NCI-H345 treated with DMSO at 0.1 percent for 48 hours (cell line): ENCODE data around the gene PLK5.
A peak's percentile ranks its signal among the peaks of the same experiment; 100 is the strongest.
"Not testable (repeated sequence)": the region's sequence is repeated elsewhere in the genome, so short reads cannot be mapped to it uniquely, and the experiment has no call there.

Experiments used
- DNase-seq: peaks from one replicate; lab custom pipeline; 2025; ENCODE audit not compliant: unreplicated experiment; lab: John Stamatoyannopoulos, UW

PLK5 gene

DNA sequence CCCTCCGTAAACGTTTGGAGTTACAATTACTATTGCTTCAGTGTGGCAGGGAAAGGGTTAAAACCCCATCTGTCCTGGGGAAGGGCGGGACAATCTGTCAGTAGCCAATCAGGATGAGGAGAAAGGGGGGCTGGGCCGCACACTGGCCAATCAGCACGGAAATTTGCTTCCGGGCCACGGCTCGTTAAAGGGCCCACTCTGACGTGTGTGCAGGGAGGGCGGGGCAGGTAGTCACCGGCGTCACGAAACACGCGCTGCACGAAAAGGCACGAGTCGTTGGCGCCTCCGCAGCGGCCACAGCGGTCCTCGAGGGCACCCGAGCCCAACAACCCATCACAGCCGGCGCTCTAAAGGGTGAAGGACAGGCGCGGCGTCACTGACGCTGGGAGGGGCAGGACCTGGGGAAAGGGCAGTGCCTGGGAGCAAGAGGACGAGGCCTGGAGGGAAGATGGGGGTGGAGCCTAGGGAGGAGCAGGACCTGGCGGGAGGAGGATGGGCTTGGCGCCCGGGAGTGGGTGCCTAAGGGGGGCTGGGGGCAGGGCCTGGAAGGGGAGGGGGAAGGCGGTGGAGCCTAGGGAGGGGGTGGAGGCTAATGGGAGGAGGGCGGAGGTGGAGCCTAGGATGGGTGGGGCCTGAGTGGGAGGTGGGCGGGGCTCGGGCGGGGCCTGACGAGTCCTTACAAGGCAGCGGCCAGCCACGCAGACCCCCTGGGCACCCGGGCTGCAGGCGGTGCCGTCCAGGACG lies 15.9 kb upstream of the PLK5 start:
- peak; percentile 91 for DNase-seq

DNA sequence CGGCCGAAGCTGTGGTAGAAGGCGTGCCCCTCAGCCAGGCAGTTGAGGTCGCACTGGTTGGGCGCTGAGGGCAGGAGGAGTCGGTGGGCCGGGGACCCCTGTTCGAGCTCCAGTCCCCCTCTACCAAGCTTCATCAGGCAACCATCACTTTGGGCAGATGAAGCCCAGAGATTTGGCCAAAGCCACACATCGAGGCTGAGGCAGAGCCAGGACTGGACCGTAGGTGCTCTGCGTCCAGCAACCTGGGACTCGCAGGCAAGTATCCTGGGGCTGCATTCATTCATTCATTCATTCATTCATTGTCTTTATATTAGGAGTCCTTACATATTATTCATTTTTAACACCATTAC lies 15.4 kb upstream of the PLK5 start:
- no peak for DNase-seq

DNA sequence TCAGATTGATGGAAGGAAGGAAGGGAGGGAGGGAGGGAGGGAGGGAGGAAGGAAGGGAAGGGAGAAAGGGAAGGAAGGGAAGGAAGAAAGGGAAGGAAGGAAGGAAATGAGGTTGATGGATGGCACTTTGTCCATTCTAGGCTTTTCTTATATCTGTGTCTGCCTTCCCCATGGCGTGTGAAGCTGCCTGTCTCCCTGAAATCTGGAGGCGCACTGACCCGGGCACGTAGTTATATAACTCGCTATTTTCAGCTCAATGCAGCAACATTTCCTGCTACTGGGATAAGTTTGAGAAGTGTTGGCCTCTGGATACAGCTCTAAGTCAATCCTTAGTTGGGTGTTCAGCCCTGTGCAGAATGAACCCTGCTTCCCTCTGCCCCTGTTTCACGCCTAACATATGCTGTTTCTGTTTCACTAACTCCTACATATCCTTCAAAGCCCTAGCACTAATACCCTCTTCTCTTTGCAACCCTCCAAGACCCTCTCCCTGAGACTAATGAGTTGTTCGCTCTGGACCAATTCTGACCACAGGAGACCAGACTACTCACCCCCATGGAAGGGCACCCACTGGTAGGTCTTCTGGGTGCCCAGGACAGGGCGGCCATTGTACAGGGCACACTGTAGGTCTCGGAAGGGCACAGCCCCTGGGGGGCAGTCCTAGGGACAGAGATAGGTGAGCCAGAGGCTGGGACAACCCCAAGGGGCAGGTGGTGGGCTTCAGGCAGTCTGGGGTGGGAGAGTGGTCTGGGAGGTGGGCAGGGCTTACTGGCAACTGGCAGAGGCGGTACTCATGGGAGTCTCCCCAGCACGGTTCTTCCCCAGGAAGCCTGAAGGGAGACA lies 14.1 kb upstream of the PLK5 start:
- no peak for DNase-seq

DNA sequence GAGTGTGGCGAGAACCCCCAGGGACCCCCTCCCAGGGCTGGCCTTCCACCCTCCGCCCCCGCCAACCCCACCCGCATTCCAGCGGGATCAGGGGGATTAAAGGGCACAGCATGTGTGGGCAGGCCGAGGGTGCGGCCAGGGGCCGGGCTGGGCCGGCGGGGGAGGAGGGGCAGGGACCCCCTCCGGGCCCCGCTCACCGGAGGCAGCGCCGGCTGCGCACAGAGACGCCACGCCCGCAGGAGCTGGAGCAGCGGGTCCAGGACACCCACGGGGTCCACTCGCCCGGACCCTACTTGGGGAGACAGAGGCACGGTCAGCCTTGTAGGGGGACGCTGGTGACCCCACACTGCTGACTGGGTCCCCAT lies 13.5 kb upstream of the PLK5 start:
- no peak for DNase-seq

DNA sequence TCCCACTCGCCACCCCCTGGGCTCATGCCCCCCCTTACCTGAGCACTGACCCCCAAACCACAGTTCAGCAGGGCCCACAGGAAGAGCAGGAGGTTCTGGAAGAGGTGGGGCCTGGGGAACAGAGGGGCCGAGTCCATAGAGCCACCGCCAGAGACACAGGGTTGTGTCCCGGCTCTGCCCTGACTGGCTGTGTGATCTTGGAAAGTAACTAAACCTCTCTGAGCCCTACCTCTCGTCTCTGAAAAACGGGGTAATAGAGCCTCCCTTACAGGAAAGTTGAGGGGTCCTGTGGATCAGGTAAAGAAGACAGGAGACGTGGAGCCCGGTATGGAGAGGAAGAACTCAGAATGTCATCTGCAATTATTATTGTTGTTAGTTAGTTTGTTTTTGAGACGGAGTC lies 13.1 kb upstream of the PLK5 start:
- DNase-seq: no peak

- no peak for DNase-seq
Observed at GRCh38 chr19:1511318-1512317, 12.3 kb upstream of the PLK5 start.

GRCh38 chr19:1512671-1513498 lies 11.0 kb upstream of the PLK5 start, which contains the start of gene ADAMTSL5:
Gene ADAMTSL5 (minus strand): TSS chr19:1513019. CDS start chr19:1510943, 2,076 bp downstream.
- no peak for DNase-seq

- DNase-seq: no peak
Observed at GRCh38 chr19:1513499-1514294, 10.2 kb upstream of the PLK5 start.

DNA sequence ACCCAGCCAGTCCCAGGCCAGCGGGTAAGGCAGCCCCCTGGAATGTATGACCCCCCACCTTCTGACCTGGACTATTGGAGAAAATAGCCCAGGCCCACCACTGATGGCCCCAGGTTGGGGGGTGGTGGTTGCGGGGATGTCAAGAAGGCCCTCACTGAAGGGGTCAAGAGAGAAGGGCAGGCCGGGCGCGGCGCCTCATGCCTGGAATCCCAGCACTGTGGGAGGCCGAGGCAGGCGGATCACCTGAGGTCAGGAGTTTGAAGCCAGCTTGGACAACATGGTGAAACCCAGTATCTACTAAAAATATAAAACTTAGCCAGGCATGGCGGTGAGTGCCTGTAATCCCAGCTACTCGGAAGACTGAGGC lies 9.6 kb upstream of the PLK5 start:
- no peak for DNase-seq

- no peak for DNase-seq
Observed at GRCh38 chr19:1514986-1515721, 8.7 kb upstream of the PLK5 start.

- no peak for DNase-seq
Observed at GRCh38 chr19:1516395-1516753, 7.5 kb upstream of the PLK5 start.

DNA sequence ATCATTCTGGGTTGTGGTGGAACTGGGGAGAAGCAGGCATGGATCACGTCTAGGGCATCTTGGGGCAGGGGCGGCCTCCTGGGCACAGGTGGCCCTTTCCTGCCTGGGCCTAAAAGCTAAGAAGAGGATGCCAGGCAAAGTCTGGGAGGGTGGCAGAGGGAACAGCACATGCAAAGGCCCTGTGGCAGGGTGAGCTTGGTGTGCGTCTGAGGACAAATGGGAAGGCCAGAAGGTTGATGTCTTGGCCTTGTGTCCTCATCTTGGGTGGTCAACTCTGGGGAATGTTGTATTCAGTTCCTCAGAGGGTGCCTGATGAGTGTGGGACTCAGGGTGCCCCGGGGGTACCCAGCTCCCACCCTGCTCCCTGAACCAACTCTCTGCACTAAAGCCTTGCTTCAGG lies 5.4 kb upstream of the PLK5 start:
- DNase-seq: no peak

DNA sequence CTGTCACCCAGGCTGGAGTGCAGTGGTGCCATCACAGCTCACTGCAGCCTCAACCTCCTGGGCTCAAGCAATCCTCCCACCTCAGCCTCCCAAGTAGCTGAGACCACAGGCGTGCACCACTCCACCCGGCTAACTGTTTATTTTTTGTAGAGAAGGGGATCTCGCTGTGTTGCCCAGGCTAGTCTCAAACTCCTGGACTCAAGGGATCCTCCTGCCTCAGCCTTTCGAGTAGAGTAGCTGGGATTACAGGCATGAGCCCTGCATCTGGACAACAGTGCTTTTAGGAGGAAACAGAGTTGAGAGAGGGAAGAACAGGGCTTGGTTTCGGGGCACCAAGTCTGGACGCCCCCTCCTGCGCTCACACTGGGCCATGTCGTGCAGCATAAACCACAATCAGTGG lies 4.1 kb upstream of the PLK5 start:
- not testable (repeated sequence) for DNase-seq

GRCh38 chr19:1520203-1520780 lies 3.6 kb upstream of the PLK5 start:
- no peak for DNase-seq

DNA sequence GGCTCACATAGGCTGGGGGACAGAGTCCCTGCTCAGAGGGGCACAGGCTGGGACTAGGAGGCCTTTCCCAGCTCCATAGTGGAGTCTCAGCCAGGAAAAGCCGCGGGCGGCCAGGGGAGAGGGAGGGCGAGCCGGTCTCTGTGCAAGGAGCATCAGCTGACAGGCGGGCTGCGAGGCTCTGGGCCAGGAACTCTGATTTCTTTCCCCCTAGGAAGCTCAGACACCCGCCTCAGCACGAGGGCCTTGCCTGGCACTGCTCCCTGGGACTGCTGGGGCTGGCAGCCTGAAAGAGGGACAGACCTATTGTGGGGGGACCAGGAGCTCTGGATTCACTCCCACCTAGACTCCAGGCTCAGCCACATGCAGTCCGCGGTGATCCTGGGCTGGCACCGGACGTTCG lies 2.2 kb upstream of the PLK5 start:
- DNase-seq: no peak

DNA sequence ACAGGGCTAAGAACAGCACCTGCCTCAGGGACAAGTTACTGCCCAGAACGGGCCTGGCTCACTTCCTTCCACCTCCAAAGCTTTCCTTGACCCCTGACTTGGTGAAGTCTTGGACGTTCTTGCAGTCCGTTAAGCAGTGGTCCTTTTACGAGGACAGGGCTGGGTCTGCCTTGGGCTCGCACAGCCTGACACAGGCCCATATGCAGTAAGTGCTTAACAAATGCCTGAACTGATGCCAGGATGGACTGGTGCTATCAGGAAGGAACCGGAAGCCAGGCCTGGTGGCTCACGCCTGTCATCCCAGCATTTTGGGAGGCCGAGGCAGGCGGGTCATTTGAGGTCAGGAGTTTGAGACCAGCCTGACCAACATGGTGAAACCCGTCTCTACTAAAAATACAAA lies 1.8 kb upstream of the PLK5 start:
- DNase-seq: no peak

DNA sequence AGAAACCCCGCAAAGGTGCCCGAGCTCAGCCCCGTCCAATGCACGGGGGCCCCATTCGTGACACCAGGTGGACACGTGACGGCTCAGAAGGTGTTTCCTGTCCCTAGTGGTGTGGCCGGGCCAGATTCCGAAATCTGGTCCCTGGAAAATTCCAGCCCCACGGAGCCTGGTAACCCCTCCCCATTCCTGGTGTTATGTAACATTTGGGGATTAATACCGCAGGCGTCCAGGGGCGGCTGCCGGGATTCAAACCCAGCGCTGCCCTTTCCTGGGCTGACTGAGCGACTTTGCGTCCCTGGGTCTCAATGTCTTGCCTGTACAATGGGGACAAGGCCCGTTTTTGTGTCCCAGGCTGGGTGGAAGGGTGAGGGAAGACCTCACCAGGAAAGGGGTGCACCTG lies 1.0 kb upstream of the PLK5 start:
- no peak for DNase-seq

GRCh38 chr19:1524287-1524971 lies 552 bp downstream of the PLK5 start:
- DNase-seq: no peak
